Stimulated activated CD4-positive, alpha-beta T cell treated with anti-CD3 and anti-CD28 coated beads, Interleukin-4, amount 100 ng/mL, for 1 hour (primary cell): Measurements from ENCODE around the gene PFKL.
"Not testable (repeated sequence)": the region's sequence is repeated elsewhere in the genome, so short reads cannot be mapped to it uniquely, and the experiment has no call there.

Source experiments
- DNase-seq: peaks from one replicate; pipeline ENCODE4 v3.0.0-alpha.2; 2020

PFKL gene

GRCh38 chr21:44329086-44329889, 29.4 kb downstream of the PFKL start:
- no peak for DNase-seq

- DNase-seq: no peak
Measured at GRCh38 chr21:44329971-44330681, 30.3 kb downstream of the PFKL start.

- no peak for DNase-seq
Measured at GRCh38 chr21:44330698-44331097, 30.8 kb downstream of the PFKL start.

- no peak for DNase-seq
Measured at GRCh38 chr21:44331209-44331608, 31.4 kb downstream of the PFKL start.

- no peak for DNase-seq
Measured at GRCh38 chr21:44331650-44332307, 31.9 kb downstream of the PFKL start.

GRCh38 chr21:44332383-44332782, 32.5 kb downstream of the PFKL start:
- DNase-seq: no peak

- DNase-seq: no peak
Measured at GRCh38 chr21:44332965-44333364, 33.1 kb downstream of the PFKL start.

GRCh38 chr21:44333509-44334328, 33.9 kb downstream of the PFKL start:
- no peak for DNase-seq

- DNase-seq: no peak
Measured at GRCh38 chr21:44334329-44335030, 34.6 kb downstream of the PFKL start.

GRCh38 chr21:44335266-44336059, 35.6 kb downstream of the PFKL start:
- no peak for DNase-seq

- no peak for DNase-seq
Measured at GRCh38 chr21:44337449-44337848, 37.6 kb downstream of the PFKL start.

- DNase-seq: no peak
Measured at GRCh38 chr21:44337941-44338895, 38.4 kb downstream of the PFKL start.

- peak; percentile 95 for DNase-seq
Measured at GRCh38 chr21:44338971-44339910, 39.4 kb downstream of the PFKL start, which contains the start of gene CFAP410. Gene CFAP410 (minus strand): TSS chr21:44339390. CDS start chr21:44339194, 196 bp downstream.

GRCh38 chr21:44341726-44342458, 42.0 kb downstream of the PFKL start:
- not testable (repeated sequence) for DNase-seq

- not testable (repeated sequence) for DNase-seq
Measured at GRCh38 chr21:44342981-44343380, 43.1 kb downstream of the PFKL start.

- no peak for DNase-seq
Measured at GRCh38 chr21:44344541-44345183, 44.8 kb downstream of the PFKL start.

- DNase-seq: no peak
Measured at GRCh38 chr21:44345495-44345894, 45.6 kb downstream of the PFKL start.
